Suppressor macrophage (primary cell): ENCODE measurements around the gene MKKS.

Experiments
- DNase-seq, 4 experiments: peaks; one replicate each; pipeline ENCODE4 v3.0.0-alpha.2; 2020 to 2022

MKKS gene

GRCh38 chr20:10367943-10368701 lies 65.9 kb downstream of the MKKS start:
- no peak for DNase-seq

GRCh38 chr20:10367693-10367942 lies 66.4 kb downstream of the MKKS start:
- DNase-seq, result no peak

- no peak for DNase-seq
Measured at GRCh38 chr20:10366898-10367692, 66.9 kb downstream of the MKKS start.

- DNase-seq, result no peak
Measured at GRCh38 chr20:10362674-10363073, 71.3 kb downstream of the MKKS start.

- DNase-seq, result no peak
Measured at GRCh38 chr20:10360878-10361277, 73.1 kb downstream of the MKKS start.

GRCh38 chr20:10359621-10360040 lies 74.4 kb downstream of the MKKS start:
- no peak for DNase-seq

GRCh38 chr20:10357974-10358373 lies 76.0 kb downstream of the MKKS start:
- DNase-seq, result peak in 1 of 4 experiments; percentile 3

GRCh38 chr20:10357061-10357708 lies 76.8 kb downstream of the MKKS start:
- DNase-seq, result no peak

GRCh38 chr20:10356628-10357027 lies 77.4 kb downstream of the MKKS start:
- DNase-seq, result no peak

GRCh38 chr20:10352934-10353824 lies 80.8 kb downstream of the MKKS start:
- no peak for DNase-seq
